Aorta (tissue), 5 donors: Measurements from ENCODE around the gene GRK2. TPM values are rescaled to one million over a fixed set of nuclear protein-coding genes. Genes with fewer than 3 reads are reported as not detected.
A peak's percentile ranks its signal among the peaks of the same experiment; 100 is the strongest.

Experiments
- ATAC-seq: fragments of 200-7000 bp; cut with Tn5 transposase; one replicate; pipeline ENCODE4 v1.9.1; 2022; ENCODE audit warnings: moderate library complexity; ENCODE audit not compliant: low FRiP score
- DNase-seq, 2 donors: peaks; one replicate each; pipeline ENCODE4 v3.0.0-alpha.2; 2020
- H3K27ac ChIP-seq, 2 donors: one replicate each; pipeline ENCODE4 v1.5.1; 2013; ENCODE audit warnings: low read length in 2 of 2, mild to moderate bottlenecking in 2 of 2, moderate library complexity in 2 of 2, control low read depth in 1 of 2, inconsistent platforms in 1 of 2, low read depth in 1 of 2
- H3K27me3 ChIP-seq, 2 donors: one replicate each; pipeline ENCODE4 v1.6.1; 2013; ENCODE audit warnings: control low read depth in 1 of 2, low read length in 1 of 2, mild to moderate bottlenecking in 1 of 2, moderate library complexity in 1 of 2; ENCODE audit not compliant: insufficient read depth in 2 of 2, control insufficient read depth in 1 of 2
- H3K36me3 ChIP-seq, 2 donors: one replicate each; pipeline ENCODE4 v1.6.1; 2013; ENCODE audit warnings: control low read depth in 1 of 2, low read length in 1 of 2, mild to moderate bottlenecking in 1 of 2; ENCODE audit not compliant: insufficient read depth in 2 of 2, control insufficient read depth in 1 of 2
- H3K4me1 ChIP-seq, 2 donors: one replicate each; pipeline ENCODE4 v1.6.1; 2013; ENCODE audit warnings: low read length in 2 of 2, control low read depth in 1 of 2, mild to moderate bottlenecking in 1 of 2, moderate library complexity in 1 of 2; ENCODE audit not compliant: insufficient read depth in 2 of 2, control insufficient read depth in 1 of 2
- H3K4me3 ChIP-seq, 2 donors: one replicate each; pipeline ENCODE4 v1.5.1; 2013; ENCODE audit warnings: low read length in 2 of 2, control low read depth in 1 of 2, mild to moderate bottlenecking in 1 of 2
- H3K9me3 ChIP-seq: one replicate; pipeline ENCODE4 v1.6.1; 2013; ENCODE audit warnings: mild to moderate bottlenecking, low read length; ENCODE audit not compliant: control insufficient read depth
- WGBS, 2 donors: extraction: QIAGEN DNeasy Blood & Tissue Kit; methylation state at CpG; one replicate each; pipeline ENCODE4 v1.1.7; 2013; 5-methylcytosine and 5-hydroxymethylcytosine counted together
- intact Hi-C, 2 donors: fragments of 100-400 bp; cut with DNase I; formaldehyde crosslinking; loops; one replicate each; pipeline versions ENCODE4 v1.14.2 to v1.15.0; 2022
- polyA plus RNA-seq, 2 donors: library from polyadenylated mRNA; stranded (reverse); fragments of 200-250 nt; gene quantifications; one replicate each; pipeline ENCODE4 v1.2.3, GENCODE V29; 2013
- total RNA-seq, 2 donors: library from RNA; stranded (reverse); fragmentation: NEBNext Ultra II Directional; extraction: Animal tissue kit (Norgen Biotek cat#: 25700); gene quantifications; one replicate each; pipeline ENCODE4 v1.2.1, GENCODE V29; 2021
- donor health status: healthy with polysubstance abuse.
- donor health status: Bipolar disorder and iron deficiency.
- donor health status: DM: no; HTN: no; CAD: no.
- donor health status: DM: no; HTN: no; CAD: no.
- donor health status: DM: yes; HTN: yes; CAD: no.

The GRK2 gene
- total and polyA plus RNA-seq, 4 donors = 29.3 to 77.6 (median 53.7) TPM

GRCh38 chr11:67267188-67268080 lies 1.2 kb downstream of the GRK2 start:
- Histone ChIP-seq H3K9me3 (no peaks in the 10 kb centered on the region), H3K27ac (peak overlapping the region in 1 of 2 donors; percentile 19), H3K36me3 (no peaks in the 10 kb centered on the region), H3K27me3 (no peaks in the 10 kb centered on the region), H3K4me3 (peak overlapping the region; percentile 75 to 81), H3K4me1 (no peaks in the 10 kb centered on the region)
- intact Hi-C loops = no loop called here
- WGBS, 2 donors = 20 to 23% methylated on average over 30 of the region's 30 CpGs
- no peak for ATAC-seq
- DNase-seq = peak; percentile 59 to 73

GRCh38 chr11:67268081-67268961 lies 2.0 kb downstream of the GRK2 start:
- H3K4me1 ChIP-seq = no peaks in the 10 kb centered on the region
- ATAC-seq (no peak), DNase-seq (peak; percentile 51 to 66)
- no peaks in the 10 kb centered on the region for H3K36me3 ChIP-seq
- H3K4me3 ChIP-seq = no peak overlapping the region
- H3K9me3 ChIP-seq = no peaks in the 10 kb centered on the region
- WGBS, 2 donors = 70 to 72% methylated on average over 21 of the region's 21 CpGs
- no peak overlapping the region for H3K27ac ChIP-seq
- intact Hi-C loops = no loop called here
- H3K27me3 ChIP-seq = no peaks in the 10 kb centered on the region

GRCh38 chr11:67268962-67269268 lies 2.6 kb downstream of the GRK2 start:
- peak in 1 of 2 donors; percentile 71 for DNase-seq
- no peaks in the 10 kb centered on the region for H3K4me1 ChIP-seq
- 88 to 93% methylated on average over 13 of the region's 13 CpGs for WGBS, 2 donors

GRCh38 chr11:67269401-67270255 lies 3.4 kb downstream of the GRK2 start:
- DNase-seq = peak; percentile 66 to 80
- no peak for ATAC-seq
- Histone ChIP-seq H3K4me1 (no peaks in the 10 kb centered on the region), H3K36me3 (no peaks in the 10 kb centered on the region), H3K9me3 (no peaks in the 10 kb centered on the region), H3K4me3 (no peak overlapping the region), H3K27me3 (no peaks in the 10 kb centered on the region), H3K27ac (peak overlapping the region in 1 of 2 donors; percentile 23)
- intact Hi-C loops = no loop called here
- WGBS, 2 donors = 29% methylated on average over 15 of the region's 15 CpGs

More at GRCh38 chr11:67268962-67269268, 2.6 kb downstream of the GRK2 start:
- H3K27ac ChIP-seq = no peak overlapping the region
- ATAC-seq = no peak
- no peaks in the 10 kb centered on the region for H3K27me3 ChIP-seq
- intact Hi-C loops = no loop called here
- no peak overlapping the region for H3K4me3 ChIP-seq
- H3K9me3 ChIP-seq = no peaks in the 10 kb centered on the region
- H3K36me3 ChIP-seq = no peaks in the 10 kb centered on the region

- intact Hi-C loops = no loop called here
- DNase-seq (peak; percentile 71 to 86), ATAC-seq (no peak)
- Histone ChIP-seq H3K27me3 (no peaks in the 10 kb centered on the region), H3K36me3 (no peaks in the 10 kb centered on the region), H3K9me3 (no peaks in the 10 kb centered on the region), H3K27ac (peak overlapping the region in 1 of 2 donors; percentile 23), H3K4me3 (no peak overlapping the region), H3K4me1 (no peaks in the 10 kb centered on the region)
- 58% methylated on average over 28 of the region's 28 CpGs for WGBS, 2 donors
Measured at GRCh38 chr11:67270256-67271204, 4.3 kb downstream of the GRK2 start.

- H3K4me1 ChIP-seq = no peaks in the 10 kb centered on the region
- H3K27me3 ChIP-seq = no peaks in the 10 kb centered on the region
- no peak overlapping the region for H3K27ac ChIP-seq
- DNase-seq = no peak
- no peak for ATAC-seq
- WGBS, 2 donors = 69 to 72% methylated on average over 5 of the region's 5 CpGs
- intact Hi-C loops = no loop called here
- no peaks in the 10 kb centered on the region for H3K36me3 ChIP-seq
- no peaks in the 10 kb centered on the region for H3K9me3 ChIP-seq
- no peak overlapping the region for H3K4me3 ChIP-seq
Measured at GRCh38 chr11:67271205-67271540, 4.9 kb downstream of the GRK2 start.

- Histone ChIP-seq H3K4me1 (no peaks in the 10 kb centered on the region), H3K4me3 (no peak overlapping the region), H3K36me3 (no peaks in the 10 kb centered on the region), H3K9me3 (no peaks in the 10 kb centered on the region), H3K27me3 (no peaks in the 10 kb centered on the region), H3K27ac (peak overlapping the region in 1 of 2 donors; percentile 33)
- intact Hi-C loops = no loop called here
- 21 to 24% methylated on average over 19 of the region's 19 CpGs for WGBS, 2 donors
- peak; percentile 80 to 85 for DNase-seq
- ATAC-seq = peak; percentile 21
Measured at GRCh38 chr11:67271541-67272284, 5.4 kb downstream of the GRK2 start.
